H1 (cell line): Measurements from ENCODE around the gene GTF2H3. TPM values are rescaled to one million over a fixed set of nuclear protein-coding genes. Genes with fewer than 3 reads are reported as not detected.

Experiments used
- BACH1 ChIP-seq: IDR thresholded peaks from 2 replicates; pipeline ENCODE4 v1.6.1; 2012; ENCODE audit warnings: low read length, improper control_type of control experiment
- BCL11A ChIP-seq, 2 experiments: IDR thresholded peaks; one replicate each; pipeline ENCODE4 v1.6.1; 2011; ENCODE audit warnings: low read depth in 2 of 2, low read length in 2 of 2, mild to moderate bottlenecking in 2 of 2
- CBX5 ChIP-seq: fragments of 300-800, 300-1000 bp; sonication (generic); IDR thresholded peaks from 2 replicates; pipeline ENCODE4 v1.7.1; 2016; ENCODE audit warnings: antibody characterized with exemption, low read length, low read depth
- CBX8 ChIP-seq: fragments of 300-800, 300-1000 bp; sonication (generic); IDR thresholded peaks from 2 replicates; pipeline ENCODE4 v1.7.1; 2016; ENCODE audit warnings: low read depth, low read length, borderline replicate concordance
- CHD1 ChIP-seq: IDR thresholded peaks from 2 replicates; pipeline ENCODE4 v1.6.1; 2012; ENCODE audit warnings: low read depth, low read length, improper control_type of control experiment
- CREB1 ChIP-seq: IDR thresholded peaks from 2 replicates; pipeline ENCODE4 v1.6.1; 2012; ENCODE audit warnings: inconsistent platforms
- CTBP2 ChIP-seq: IDR thresholded peaks from 2 replicates; pipeline ENCODE4 v1.7.0; 2011; ENCODE audit warnings: borderline replicate concordance, mild to moderate bottlenecking, moderate library complexity, mixed read lengths, low read length; ENCODE audit not compliant: insufficient read depth, insufficient read length
- EGR1 ChIP-seq: IDR thresholded peaks from 2 replicates; pipeline ENCODE4 v1.6.1; 2011; ENCODE audit warnings: low read depth, low read length, borderline replicate concordance
- EZH2 ChIP-seq: fragments of 200-600 bp; sonication (generic); IDR thresholded peaks from 2 replicates; pipeline ENCODE4 v1.7.1; 2012; ENCODE audit warnings: low read depth, mild to moderate bottlenecking, moderate library complexity, low read length, inconsistent platforms; ENCODE audit not compliant: severe bottlenecking
- FOSL1 ChIP-seq: IDR thresholded peaks from 2 replicates; pipeline ENCODE4 v1.6.1; 2011; ENCODE audit warnings: mild to moderate bottlenecking, low read depth, low read length, moderate library complexity; ENCODE audit not compliant: insufficient read depth
- GABPA ChIP-seq: IDR thresholded peaks from 2 replicates; pipeline ENCODE4 v1.6.1; 2011; ENCODE audit warnings: mild to moderate bottlenecking, low read length, moderate library complexity, borderline replicate concordance; ENCODE audit not compliant: insufficient read depth
- GTF2F1 ChIP-seq: IDR thresholded peaks from 2 replicates; pipeline ENCODE4 v1.6.1; 2012; ENCODE audit warnings: low read depth, low read length, improper control_type of control experiment, borderline replicate concordance
- JUN ChIP-seq: IDR thresholded peaks from 2 replicates; pipeline ENCODE4 v1.6.1; 2011; ENCODE audit warnings: low read depth, mild to moderate bottlenecking, improper control_type of control experiment, low read length
- KDM4A ChIP-seq: IDR thresholded peaks from one replicate; pipeline ENCODE4 v1.7.1; 2012; ENCODE audit warnings: low read depth, mild to moderate bottlenecking, moderate library complexity, low read length, inconsistent platforms; ENCODE audit not compliant: severe bottlenecking
- KDM5A ChIP-seq: fragments of 200-600 bp; IDR thresholded peaks from 2 replicates; pipeline ENCODE4 v1.7.1; 2012; ENCODE audit warnings: mild to moderate bottlenecking, low read length, inconsistent platforms, mixed read lengths
- NRF1 ChIP-seq: IDR thresholded peaks from 2 replicates; pipeline ENCODE4 v1.6.1; 2011; ENCODE audit warnings: mild to moderate bottlenecking, low read depth, low read length, improper control_type of control experiment
- POLR2AphosphoS5 ChIP-seq: IDR thresholded peaks from 2 replicates; pipeline ENCODE4 v1.6.1; 2011; ENCODE audit warnings: low read depth, low read length
- RAD21 ChIP-seq, 2 experiments: IDR thresholded peaks in 1 of 2; conservative IDR thresholded peaks in 1 of 2; 2 replicates each; pipeline ENCODE4 v1.6.1; 2011; ENCODE audit warnings: low read depth in 2 of 2, low read length in 2 of 2, improper control_type of control experiment in 1 of 2, inconsistent platforms in 1 of 2, mild to moderate bottlenecking in 1 of 2, moderate library complexity in 1 of 2
- RXRA ChIP-seq: IDR thresholded peaks from 2 replicates; pipeline ENCODE4 v1.6.1; 2011; ENCODE audit warnings: low read depth, mild to moderate bottlenecking, low read length, moderate library complexity; ENCODE audit not compliant: insufficient read depth
- SP1 ChIP-seq: IDR thresholded peaks from 2 replicates; pipeline ENCODE4 v1.6.1; 2011; ENCODE audit warnings: low read depth, low read length
- SRF ChIP-seq: IDR thresholded peaks from 2 replicates; pipeline ENCODE4 v1.6.1; 2011; ENCODE audit warnings: mild to moderate bottlenecking, low read depth, low read length, moderate library complexity
- TEAD4 ChIP-seq: IDR thresholded peaks from 2 replicates; pipeline ENCODE4 v1.6.1; 2012; ENCODE audit warnings: low read depth, low read length, inconsistent platforms, mixed read lengths
- ZNF274 ChIP-seq: IDR thresholded peaks from 2 replicates; pipeline ENCODE4 v1.7.0; 2012; ENCODE audit warnings: low read length, borderline replicate concordance; ENCODE audit errors: extremely low read depth
- polyA plus RNA-seq, 7 experiments: library from polyadenylated mRNA; depleted of rRNA in 3 of 7; stranded (reverse) in 5 of 7; unstranded in 2 of 7; fragments of >200 nt in 5 of 7; fragments of 200-250 nt in 2 of 7; gene quantifications; 1 replicate in 5 of 7; 2 replicates in 1 of 7; 4 replicates in 1 of 7; pipeline versions ENCODE4 v1.2.1 to v1.2.3, GENCODE V29; 2011 to 2013; ENCODE audit warnings: missing spikeins in 2 of 7, mixed read lengths in 2 of 7
- total RNA-seq: library from RNA; stranded (reverse); fragmentation: NEBNext Ultra II Directional; extraction: Animal tissue kit (Norgen Biotek cat#: 25700); gene quantifications from 2 replicates; pipeline ENCODE4 v1.2.1, GENCODE V29; 2021
- TF ChIP-seq, protein P1 (sequence below): IDR thresholded peaks from 2 replicates; pipeline ENCODE4 v1.6.1; 2011; ENCODE audit warnings: low read depth, mild to moderate bottlenecking, low read length; ENCODE audit not compliant: insufficient read depth

The GTF2H3 gene
- total and polyA plus RNA-seq, 2 of the 8 experiments (the other 6 are each of a cell fraction or from before 2014, with no cell fraction given): 21.0 to 32.1 TPM

DNA sequence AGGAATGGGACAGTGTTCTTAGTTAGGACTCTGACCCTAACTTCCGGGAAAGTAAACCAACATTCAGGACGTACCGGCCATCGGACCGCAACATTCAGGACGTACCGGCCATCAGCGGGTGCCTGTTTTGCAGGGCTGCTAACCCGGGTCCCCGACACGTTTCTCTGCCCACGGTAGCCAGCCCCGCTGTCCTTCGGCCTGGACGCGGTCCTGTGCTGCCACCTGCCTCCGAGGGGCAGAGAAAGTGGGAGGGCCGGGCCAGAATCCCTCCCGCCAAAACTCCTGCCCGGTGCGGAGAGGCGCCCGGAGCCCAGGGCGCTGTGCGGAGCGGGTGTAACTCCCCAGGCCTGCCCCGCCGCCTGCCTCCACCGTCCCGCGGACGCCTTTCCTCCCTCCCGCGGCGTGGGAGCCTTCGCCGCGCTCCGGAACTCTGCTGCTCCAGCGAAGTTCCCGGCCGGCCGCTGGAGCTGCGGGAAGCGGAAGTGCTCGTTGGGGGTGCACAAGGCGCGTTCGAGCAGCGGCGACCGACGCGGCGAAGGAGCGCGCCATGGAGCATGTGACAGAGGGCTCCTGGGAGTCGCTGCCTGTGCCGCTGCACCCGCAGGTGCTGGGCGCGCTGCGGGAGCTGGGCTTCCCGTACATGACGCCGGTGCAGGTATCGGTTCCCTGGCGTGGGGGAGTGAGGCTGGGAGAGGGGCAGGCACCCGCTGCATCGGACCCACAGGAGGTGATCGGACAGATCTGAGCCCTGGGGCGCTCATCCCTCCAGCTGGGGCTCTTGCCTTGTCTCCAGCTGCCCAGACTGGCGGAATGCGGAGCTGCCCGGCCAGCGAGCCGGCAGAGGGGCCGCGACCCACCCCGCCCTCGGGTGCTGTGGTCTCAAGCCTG is 31.8 kb upstream of the GTF2H3 start, which contains the start of gene DDX55 (continued):
- TF ChIP-seq, protein P1, sequence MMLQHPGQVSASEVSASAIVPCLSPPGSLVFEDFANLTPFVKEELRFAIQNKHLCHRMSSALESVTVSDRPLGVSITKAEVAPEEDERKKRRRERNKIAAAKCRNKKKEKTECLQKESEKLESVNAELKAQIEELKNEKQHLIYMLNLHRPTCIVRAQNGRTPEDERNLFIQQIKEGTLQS: peak; percentile 78
- TF ChIP-seq SRF (peak; percentile 66), SP1 (0 out of 2 replicates have a peak, but pooled peaks have one; percentile 9), CREB1 (peak; percentile 96), CHD1 (no peak), EGR1 (peak; percentile 62; the same call in 1 of the 2 replicates), JUN (no peak), RXRA (no peak), KDM5A (peak; percentile 98), CBX8 (no peak), TEAD4 (no peak; the same call in 1 of the 2 replicates), GABPA (peak; percentile 100), RAD21 (IDR thresholded peaks at IDR 0.05 in 1 of 2, conservative IDR thresholded peaks at IDR 0.05 in 1 of 2; ENCODE audit: low read depth in 2 of 2, low read length in 2 of 2) (peak; percentile 40 to 53), GTF2F1 (no peak), CBX5 (no peak), FOSL1 (no peak), KDM4A (peak; percentile 91), POLR2AphosphoS5 (peak; percentile 90), ZNF274 (no peak), EZH2 (no peak), NRF1 (no peak), CTBP2 (no peak), BCL11A (IDR thresholded peaks at IDR 0.05; ENCODE audit: low read depth in 2 of 2, low read length in 2 of 2) (no peak), BACH1 (no peak)
